ENCODE results near the gene DNAH7. TPM values are rescaled to one million over a fixed set of nuclear protein-coding genes. Genes with fewer than 3 reads are reported as not detected.

DNAH7 gene
- total and polyA plus RNA-seq, 2 donors (not counting 3 experiments of a cell fraction or from before 2014, with no cell fraction given): 0.15 to 0.24 TPM

DNA sequence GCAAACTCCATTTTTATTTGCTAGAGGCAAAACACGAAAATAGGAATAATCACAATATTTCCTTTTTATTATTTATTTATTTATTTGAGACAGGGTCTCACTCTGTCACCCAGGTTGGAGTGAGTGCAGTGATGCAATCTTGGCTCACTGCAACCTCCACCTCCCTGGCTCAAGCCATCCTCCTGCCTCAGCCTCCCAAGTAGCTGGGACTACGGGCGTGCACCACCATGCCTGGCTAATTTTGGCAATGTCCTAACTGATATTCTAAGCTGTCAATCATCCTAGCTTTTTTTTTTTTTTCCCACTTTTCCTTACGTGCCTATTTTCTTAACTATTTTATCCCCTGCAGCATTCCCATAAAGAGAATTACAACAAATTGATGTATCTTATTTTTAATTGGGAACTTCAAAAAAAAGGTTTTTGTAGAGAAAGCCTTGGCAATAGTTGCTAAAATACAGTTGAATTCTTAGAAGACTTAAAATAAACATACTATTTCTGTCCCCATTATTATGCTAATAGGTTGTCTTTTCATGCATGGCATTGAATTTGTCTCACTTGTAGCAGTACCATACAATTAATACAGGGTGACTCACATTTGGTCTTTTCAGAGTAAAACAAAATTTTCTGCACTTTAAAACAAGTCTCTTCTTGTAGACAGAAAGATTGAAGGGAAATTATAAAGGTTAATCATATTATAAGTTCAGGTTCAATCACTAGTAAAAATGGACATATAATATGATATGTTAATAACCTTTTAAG is 258.1 kb downstream of the DNAH7 start:
- Histone ChIP-seq H3K9me3 (replicated peaks; ENCODE audit: control insufficient read depth, insufficient read depth, low read length) (no peaks in the 10 kb centered on the region), H3K4me3 (replicated peaks in 1 of 3; ENCODE audit: insufficient read depth in 1 of 3, low read depth in 1 of 3, low read length in 3 of 3) (no peak overlapping the region), H3K27me3 (ENCODE audit: control insufficient read depth in 2 of 2, insufficient read depth in 2 of 2, low read length in 2 of 2) (no peaks in the 10 kb centered on the region), H3K9ac (replicated peaks; ENCODE audit: extremely low read depth, insufficient read depth, low read length) (no peak overlapping the region), H3K79me2 (ENCODE audit: control insufficient read depth, insufficient read depth, low read length) (no peaks in the 10 kb centered on the region), H3K4me1 (ENCODE audit: control insufficient read depth, extremely low read depth, insufficient read depth, low read length) (no peaks in the 10 kb centered on the region), H4K20me1 (replicated peaks; ENCODE audit: control insufficient read depth, extremely low read depth, insufficient read depth, low read length) (no peaks in the 10 kb centered on the region), H3K27ac (ENCODE audit: insufficient read depth, low read depth, low read length) (no peak overlapping the region), H2AFZ (ENCODE audit: low read depth, low read length) (no peak overlapping the region), H3K9me1 (replicated peaks; ENCODE audit: control insufficient read depth, extremely low read depth, insufficient read depth, low read length) (no peaks in the 10 kb centered on the region), H3K4me2 (ENCODE audit: insufficient read depth, low read length) (no peak overlapping the region), H3K36me3 (ENCODE audit: control insufficient read depth in 2 of 2, extremely low read depth in 1 of 2, insufficient read depth in 2 of 2, low read length in 2 of 2) (no peaks in the 10 kb centered on the region)
- intact Hi-C loops (cut with micrococcal nuclease): no loop called here
- dilution Hi-C loops (cut with MboI; ENCODE audit: extremely low pct_ligation_motif_present, low sequenced_read_pairs): no loop called here
- FAIRE-seq: no peak
- no peak for DNase-seq (ENCODE audit: low read depth, low spot score)
- BruUV-seq (replicated peaks): no TSS peak
- ChIA-PET CTCF (no interaction called here), POLR2A (no interaction called here)
- TF ChIP-seq POLR2AphosphoS5 (IDR thresholded peaks at IDR 0.05; ENCODE audit: insufficient read depth, low read depth, low read length) (no peak), MYC (IDR thresholded peaks at IDR 0.05; ENCODE audit: low read depth, low read length) (no peak)

DNA sequence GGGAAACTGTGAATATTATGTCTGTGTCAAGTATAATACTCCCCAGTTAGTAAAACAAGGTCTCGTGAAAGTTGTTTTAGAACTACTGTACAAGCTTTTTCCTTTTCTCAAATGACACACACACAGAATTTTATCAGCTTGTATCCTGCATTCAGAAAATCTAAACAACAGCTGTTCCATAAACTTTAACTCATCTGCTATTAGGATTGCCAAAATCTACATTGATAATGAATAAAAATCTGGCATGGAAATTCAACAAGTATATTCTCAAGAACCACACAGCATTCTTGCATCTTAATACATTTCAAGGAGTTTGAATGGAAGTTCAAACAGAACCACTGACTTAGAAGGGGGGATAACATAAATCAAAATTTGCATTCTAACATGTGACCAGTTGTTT is 260.4 kb downstream of the DNAH7 start:
- H3K27me3 ChIP-seq (ENCODE audit: control insufficient read depth in 2 of 2, insufficient read depth in 2 of 2, low read length in 2 of 2): no peaks in the 10 kb centered on the region
- H3K4me3 ChIP-seq (replicated peaks in 1 of 3; ENCODE audit: insufficient read depth in 1 of 3, low read depth in 1 of 3, low read length in 3 of 3): no peak overlapping the region
- no peak for TF ChIP-seq MYC (IDR thresholded peaks at IDR 0.05; ENCODE audit: low read depth, low read length)
- no peak for TF ChIP-seq FOS (IDR thresholded peaks at IDR 0.05; ENCODE audit: borderline replicate concordance, insufficient read depth, low read length)
- TF ChIP-seq POLR2A (IDR thresholded peaks at IDR 0.05; ENCODE audit: low read depth, low read length): no peak
- TF ChIP-seq EZH2 (IDR thresholded peaks at IDR 0.05; ENCODE audit: borderline replicate concordance, low read depth, low read length, severe bottlenecking): no peak
- TF ChIP-seq GATA2 (IDR thresholded peaks at IDR 0.05; ENCODE audit: insufficient read depth, insufficient read length, low read depth, low read length): no peak
- TF ChIP-seq CTCF (IDR thresholded peaks at IDR 0.05; ENCODE audit: extremely low read depth in 1 of 2, insufficient read depth in 1 of 2, low read depth in 1 of 2, low read length in 2 of 2): no peak
- no peak for TF ChIP-seq POLR2AphosphoS5 (IDR thresholded peaks at IDR 0.05; ENCODE audit: insufficient read depth, low read depth, low read length)
- TF ChIP-seq MAX (IDR thresholded peaks at IDR 0.05; ENCODE audit: insufficient read depth, insufficient read length): no peak
- no peak for TF ChIP-seq JUN (IDR thresholded peaks at IDR 0.05; ENCODE audit: borderline replicate concordance, insufficient read depth, insufficient read length, low read depth)
- POLR2A ChIA-PET: no interaction called here
- no peak overlapping the region for H2AFZ ChIP-seq (ENCODE audit: low read depth, low read length)
- no TSS peak for BruUV-seq (replicated peaks)
- H4K20me1 ChIP-seq (replicated peaks; ENCODE audit: control insufficient read depth, extremely low read depth, insufficient read depth, low read length): no peaks in the 10 kb centered on the region
- no peak overlapping the region for H3K9ac ChIP-seq (replicated peaks; ENCODE audit: extremely low read depth, insufficient read depth, low read length)
- FAIRE-seq: no peak
- CTCF ChIA-PET: interaction anchor here (1.3 kb wide), 1 partner anchor 35 kb away, joined by 3 read pairs; no protein-coding TSS in a partner anchor
- no peak for DNase-seq (ENCODE audit: low read depth, low spot score)
- no peaks in the 10 kb centered on the region for H3K79me2 ChIP-seq (ENCODE audit: control insufficient read depth, insufficient read depth, low read length)
- H3K4me1 ChIP-seq (ENCODE audit: control insufficient read depth, extremely low read depth, insufficient read depth, low read length): no peaks in the 10 kb centered on the region
- H3K4me2 ChIP-seq (ENCODE audit: insufficient read depth, low read length): no peak overlapping the region
- H3K9me1 ChIP-seq (replicated peaks; ENCODE audit: control insufficient read depth, extremely low read depth, insufficient read depth, low read length): no peaks in the 10 kb centered on the region
- dilution Hi-C loops (cut with MboI; ENCODE audit: extremely low pct_ligation_motif_present, low sequenced_read_pairs) (no loop called here), intact Hi-C loops (cut with micrococcal nuclease) (no loop called here)
- no peak overlapping the region for H3K27ac ChIP-seq (ENCODE audit: insufficient read depth, low read depth, low read length)
- H3K36me3 ChIP-seq (ENCODE audit: control insufficient read depth in 2 of 2, extremely low read depth in 1 of 2, insufficient read depth in 2 of 2, low read length in 2 of 2): no peaks in the 10 kb centered on the region
- H3K9me3 ChIP-seq (replicated peaks; ENCODE audit: control insufficient read depth, insufficient read depth, low read length): no peaks in the 10 kb centered on the region
